ENCODE results near the gene CSPG4. TPM values are rescaled to one million over a fixed set of nuclear protein-coding genes. Genes with fewer than 3 reads are reported as not detected.

The CSPG4 gene
- total and polyA plus RNA-seq, 9 of the 15 experiments (the other 6 are each of a cell fraction or from before 2014, with no cell fraction given): under 0.01 to 0.07 (median 0.04) TPM; not detected in 5

- BruUV-seq (replicated peaks): no TSS peak
- CTCF ChIA-PET (ENCODE audit: low intra/inter-chr PET ratio): no interaction called here
- TF ChIP-seq ZNF217 (CRISPR knock-in tag; IDR thresholded peaks at IDR 0.05) (no peak), MEF2D (tag; conservative IDR thresholded peaks at IDR 0.05; ENCODE audit: low read depth) (no peak), ARID3A (IDR thresholded peaks at IDR 0.05; ENCODE audit: borderline replicate concordance, low read depth, low read length) (no peak), TEAD2 (tag; IDR thresholded peaks at IDR 0.05) (no peak), SMC3 (conservative IDR thresholded peaks at IDR 0.05; ENCODE audit: insufficient read depth, low read depth, low read length) (no peak), ZNF318 (IDR thresholded peaks at IDR 0.05; ENCODE audit: borderline replicate concordance in 1 of 2, low read depth in 1 of 2) (no peak), SLC30A9 (CRISPR knock-in tag; IDR thresholded peaks at IDR 0.05) (no peak)
- TF ChIP-seq, protein P1, sequence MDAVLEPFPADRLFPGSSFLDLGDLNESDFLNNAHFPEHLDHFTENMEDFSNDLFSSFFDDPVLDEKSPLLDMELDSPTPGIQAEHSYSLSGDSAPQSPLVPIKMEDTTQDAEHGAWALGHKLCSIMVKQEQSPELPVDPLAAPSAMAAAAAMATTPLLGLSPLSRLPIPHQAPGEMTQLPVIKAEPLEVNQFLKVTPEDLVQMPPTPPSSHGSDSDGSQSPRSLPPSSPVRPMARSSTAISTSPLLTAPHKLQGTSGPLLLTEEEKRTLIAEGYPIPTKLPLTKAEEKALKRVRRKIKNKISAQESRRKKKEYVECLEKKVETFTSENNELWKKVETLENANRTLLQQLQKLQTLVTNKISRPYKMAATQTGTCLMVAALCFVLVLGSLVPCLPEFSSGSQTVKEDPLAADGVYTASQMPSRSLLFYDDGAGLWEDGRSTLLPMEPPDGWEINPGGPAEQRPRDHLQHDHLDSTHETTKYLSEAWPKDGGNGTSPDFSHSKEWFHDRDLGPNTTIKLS (IDR thresholded peaks at IDR 0.05; ENCODE audit: borderline replicate concordance, low read depth): no peak
These were observed 37.8 kb upstream of the CSPG4 start for GRCh38 chr15:75750261-75751050.

More at GRCh38 chr15:75750261-75751050, 37.8 kb upstream of the CSPG4 start:
- Histone ChIP-seq H3K36me3 (ENCODE audit: control insufficient read depth, insufficient read depth, low read length) (no peaks in the 10 kb centered on the region), H3K9me1 (ENCODE audit: control insufficient read depth, insufficient read depth, low read length) (no peaks in the 10 kb centered on the region), H2AFZ (ENCODE audit: low read depth, low read length) (no peak overlapping the region), H3K9me3 (replicated peaks; ENCODE audit: control insufficient read depth, insufficient read depth, low read depth, low read length) (no peaks in the 10 kb centered on the region), H3K9ac (ENCODE audit: insufficient read depth in 1 of 2, low read depth in 2 of 2, low read length in 2 of 2) (peak overlapping the region in 1 of 2 experiments; percentile 55; a peak in 1 of 4 replicates), H3K4me1 (replicated peaks in 1 of 2; ENCODE audit: control insufficient read depth in 2 of 2, insufficient read depth in 2 of 2, low read length in 2 of 2) (peaks cover 0 to 4% of the 10 kb centered on the region in 2 experiments; a peak in 1 of 5 replicates), H3K4me2 (ENCODE audit: insufficient read depth, low read length) (no peak overlapping the region), H3K27me3 (ENCODE audit: control insufficient read depth in 2 of 2, insufficient read depth in 2 of 2, low read length in 2 of 2) (no peaks in the 10 kb centered on the region), H3K4me3 (no peak overlapping the region), H3K79me2 (ENCODE audit: control insufficient read depth, insufficient read depth, low read length) (no peaks in the 10 kb centered on the region), H4K20me1 (replicated peaks; ENCODE audit: control insufficient read depth, insufficient read depth, low read length) (no peaks in the 10 kb centered on the region), H3K27ac (ENCODE audit: extremely low read depth, low read depth, low read length) (no peak overlapping the region)
- ATAC-seq: no peak
- no peak for FAIRE-seq
- POLR2A ChIA-PET: interaction anchor here (0.6 to 1.2 kb wide), 3 partner anchors 12 to 170 kb away, joined by 3 to 4 read pairs (median 3); no protein-coding TSS in a partner anchor
- in situ Hi-C loops (cut with MboI): no loop called here
- intact Hi-C loops (cut with micrococcal nuclease): no loop called here
- no peak for DNase-seq (ENCODE audit: extremely low read depth in 1 of 4, low spot score in 3 of 4)
- 31% methylated on average over 10 of the region's 10 CpGs for WGBS (ENCODE audit: insufficient coverage, low coverage, missing lambda C conversion rate)
